Measurements from ENCODE around the gene RPL23.

GRCh38 chr17:38898812-38899348 is 45.4 kb upstream of the RPL23 start:
- no peak for TF ChIP-seq CTCF (conservative IDR thresholded peaks at IDR 0.05; ENCODE audit: low read depth in 2 of 2)
- TF ChIP-seq EZH2 (IDR thresholded peaks at IDR 0.05; ENCODE audit: low read depth, unreplicated experiment): no peak
- TF ChIP-seq JUNB (IDR thresholded peaks at IDR 0.05; ENCODE audit: unreplicated experiment): no peak
- no peak for TF ChIP-seq POLR2AphosphoS5 (IDR thresholded peaks at IDR 0.05; ENCODE audit: low read depth)
- no peak for TF ChIP-seq EZH2phosphoT487 (IDR thresholded peaks at IDR 0.05; ENCODE audit: unreplicated experiment)
- TF ChIP-seq ZNF114 (CRISPR knock-in tag; IDR thresholded peaks at IDR 0.05): no peak
- no peak for TF ChIP-seq CREB1 (CRISPR knock-in tag; IDR thresholded peaks at IDR 0.05; ENCODE audit: low read depth)
- TF ChIP-seq ETS1 (IDR thresholded peaks at IDR 0.05): no peak
- TF ChIP-seq NANOG (IDR thresholded peaks at IDR 0.05; ENCODE audit: borderline replicate concordance): no peak
- no peak for TF ChIP-seq REST (IDR thresholded peaks at IDR 0.05; ENCODE audit: unreplicated experiment)
- TF ChIP-seq STAT1 (IDR thresholded peaks at IDR 0.05; ENCODE audit: unreplicated experiment): no peak

Data from GM23338 (cell line).